NCI-H82 treated with DMSO at 0.1 percent for 48 hours (cell line): ENCODE measurements around the gene TCP11L2.

Experiments used
- DNase-seq: peaks from one replicate; lab custom pipeline; 2025; ENCODE audit not compliant: unreplicated experiment; lab: John Stamatoyannopoulos, UW

TCP11L2 gene

GRCh38 chr12:106302401-106303201 is at the start of gene TCP11L2:
TCP11L2 (plus strand) TSS chr12:106302733; CDS start chr12:106311076, 8,343 bp downstream.
- DNase-seq: peak; percentile 57

- no peak for DNase-seq
These were observed 47.8 kb upstream of the TCP11L2 start for GRCh38 chr12:106254724-106255123.

- no peak for DNase-seq
These were observed 47.0 kb upstream of the TCP11L2 start for GRCh38 chr12:106255493-106255892.

- no peak for DNase-seq
These were observed 46.6 kb upstream of the TCP11L2 start for GRCh38 chr12:106255952-106256351.

GRCh38 chr12:106256524-106256923 is 46.0 kb upstream of the TCP11L2 start:
- no peak for DNase-seq

- DNase-seq: no peak
These were observed 44.3 kb upstream of the TCP11L2 start for GRCh38 chr12:106258226-106258625.

GRCh38 chr12:106258935-106259334 is 43.6 kb upstream of the TCP11L2 start:
- DNase-seq: no peak

- no peak for DNase-seq
These were observed 37.4 kb upstream of the TCP11L2 start for GRCh38 chr12:106265116-106265515.

- no peak for DNase-seq
These were observed 35.0 kb upstream of the TCP11L2 start for GRCh38 chr12:106267535-106267934.

GRCh38 chr12:106269150-106269771 is 33.3 kb upstream of the TCP11L2 start:
- DNase-seq: no peak

GRCh38 chr12:106271575-106272505 is 30.7 kb upstream of the TCP11L2 start:
- no peak for DNase-seq

GRCh38 chr12:106273491-106273890 is 29.0 kb upstream of the TCP11L2 start:
- no peak for DNase-seq

- no peak for DNase-seq
These were observed 28.5 kb upstream of the TCP11L2 start for GRCh38 chr12:106274012-106274411.

- DNase-seq: no peak
These were observed 27.9 kb upstream of the TCP11L2 start for GRCh38 chr12:106274575-106275121.

- no peak for DNase-seq
These were observed 27.1 kb upstream of the TCP11L2 start for GRCh38 chr12:106275458-106275857.

- DNase-seq: no peak
These were observed 26.3 kb upstream of the TCP11L2 start for GRCh38 chr12:106276032-106276740.

- no peak for DNase-seq
These were observed 22.4 kb upstream of the TCP11L2 start for GRCh38 chr12:106280106-106280505.

- DNase-seq: no peak
These were observed 21.3 kb upstream of the TCP11L2 start for GRCh38 chr12:106281056-106281782.

GRCh38 chr12:106281804-106282203 is 20.7 kb upstream of the TCP11L2 start:
- no peak for DNase-seq
